K562 (cell line): ENCODE data around the gene CEBPB. TPM values are rescaled to one million over a fixed set of nuclear protein-coding genes. Genes with fewer than 3 reads are reported as not detected.

Experiments
- ATAC-seq: fragments of 200-7000 bp; cut with Tn5 transposase; 3 replicates; pipeline ENCODE4 v1.9.1; 2020; ENCODE audit warnings: moderate library complexity
- BruUV-seq: library from RNA; stranded (reverse); fragments of 400-500 nt; replicated peaks from 2 replicates; lab custom pipeline; 2021; lab: Mats Ljungman, UMichigan
- CTCF ChIA-PET: fragments of 300-600 bp; formaldehyde crosslinking; extraction: SDS; loops from one replicate; lab custom pipeline; 2021; ENCODE audit warnings: low intra/inter-chr PET ratio; lab: Yijun Ruan, JAX
- POLR2A ChIA-PET: fragments of 300-600, 350-650 bp; sonication (Branson Sonifier 250); formaldehyde crosslinking; extraction: SDS; loops from one replicate; lab custom pipeline; 2021; ENCODE audit warnings: antibody characterized with exemption, inconsistent platforms; lab: Yijun Ruan, JAX
- DNase-seq, 4 experiments: peaks; one replicate each; pipeline versions ENCODE4 v3.0.0 to v3.0.0-alpha.2; 2011 to 2018; ENCODE audit warnings: low spot score in 3 of 4, mixed read lengths in 3 of 4; ENCODE audit errors: extremely low read depth in 1 of 4
- FAIRE-seq: peaks from 2 replicates; lab custom pipeline; 2011; peaks lifted over from hg19 to GRCh38; lab: Jason Lieb, UNC
- H2AFZ ChIP-seq: 2 replicates; pipeline ENCODE4 v1.6.0; 2011; ENCODE audit warnings: low read depth, low read length, control low read depth, inconsistent platforms
- H3K27ac ChIP-seq: fragments of 200-600 bp; 3 replicates; pipeline ENCODE4 v1.8.0; 2011; ENCODE audit warnings: low read depth, mild to moderate bottlenecking, control low read depth, inconsistent platforms, low read length, moderate library complexity, mixed read lengths; ENCODE audit errors: extremely low read depth
- H3K27me3 ChIP-seq, 2 experiments: fragments of 300-600 bp in 1 of 2; 2 replicates in 1 of 2; 3 replicates in 1 of 2; pipeline versions ENCODE4 v1.6.0 to v1.8.0; 2011; ENCODE audit warnings: inconsistent platforms in 2 of 2, low read length in 2 of 2, mild to moderate bottlenecking in 1 of 2, mixed read lengths in 1 of 2, moderate library complexity in 1 of 2; ENCODE audit not compliant: control insufficient read depth in 2 of 2, insufficient read depth in 2 of 2
- H3K36me3 ChIP-seq: fragments of 300-600 bp; 3 replicates; pipeline ENCODE4 v1.8.0; 2011; ENCODE audit warnings: mild to moderate bottlenecking, low read length, inconsistent platforms; ENCODE audit not compliant: control insufficient read depth, insufficient read depth
- H3K4me1 ChIP-seq, 2 experiments: fragments of 200-600 bp in 1 of 2; replicated peaks in 1 of 2; 2 replicates in 1 of 2; 3 replicates in 1 of 2; pipeline versions ENCODE4 v1.5.1 to v1.8.0; 2011; ENCODE audit warnings: inconsistent platforms in 2 of 2, low read length in 2 of 2, mild to moderate bottlenecking in 1 of 2, mixed read lengths in 1 of 2, moderate library complexity in 1 of 2; ENCODE audit not compliant: control insufficient read depth in 2 of 2, insufficient read depth in 2 of 2
- H3K4me2 ChIP-seq: 2 replicates; pipeline ENCODE4 v1.6.1; 2011; ENCODE audit warnings: low read length, control low read depth, inconsistent platforms, mixed read lengths; ENCODE audit not compliant: insufficient read depth
- H3K4me3 ChIP-seq: fragments of 200-600 bp; sonication (generic), shearing (Covaris generic); 2 replicates; pipeline ENCODE4 v1.5.1; 2016; ENCODE audit warnings: control low read depth, inconsistent platforms
- H3K79me2 ChIP-seq: fragments of 200-600 bp; 3 replicates; pipeline ENCODE4 v1.8.0; 2011; ENCODE audit warnings: low read length, inconsistent platforms; ENCODE audit not compliant: control insufficient read depth, insufficient read depth
- H3K9ac ChIP-seq, 2 experiments: 2 replicates each; pipeline versions ENCODE4 v1.6.0 to v1.6.1; 2011; ENCODE audit warnings: low read depth in 2 of 2, low read length in 2 of 2, control low read depth in 1 of 2, inconsistent platforms in 1 of 2, mild to moderate bottlenecking in 1 of 2, mixed read lengths in 1 of 2; ENCODE audit not compliant: insufficient read depth in 1 of 2
- H3K9me1 ChIP-seq: one replicate; pipeline ENCODE4 v1.6.0; 2011; ENCODE audit warnings: inconsistent platforms, mild to moderate bottlenecking, low read length, moderate library complexity; ENCODE audit not compliant: control insufficient read depth, insufficient read depth
- H3K9me3 ChIP-seq: replicated peaks from 2 replicates; pipeline ENCODE4 v1.5.1; 2011; ENCODE audit warnings: low read depth, low read length, inconsistent platforms; ENCODE audit not compliant: control insufficient read depth, insufficient read depth
- H4K20me1 ChIP-seq: replicated peaks from 2 replicates; pipeline ENCODE4 v1.6.1; 2011; ENCODE audit warnings: low read length, inconsistent platforms, mixed read lengths; ENCODE audit not compliant: control insufficient read depth, insufficient read depth
- ADNP ChIP-seq: fragments of 200-800 bp; sonication (Bioruptor generic); IDR thresholded peaks from 2 replicates; pipeline ENCODE4 v1.6.1; 2016; ENCODE audit warnings: missing genetic modification characterization, missing compliant biosample characterization
- KDM2B ChIP-seq: fragments of 250-450 bp; sonication (Bioruptor Pico); IDR thresholded peaks from 2 replicates; pipeline ENCODE4 v1.8.0; 2021; ENCODE audit warnings: mild to moderate bottlenecking, moderate library complexity
- MTA3 ChIP-seq: fragments of 450-650 bp; formaldehyde crosslinking; IDR thresholded peaks from 2 replicates; pipeline ENCODE4 v1.6.1; 2017; ENCODE audit warnings: mild to moderate bottlenecking, borderline replicate concordance
- NFRKB ChIP-seq: fragments of 450-650 bp; IDR thresholded peaks from 2 replicates; pipeline ENCODE4 v1.6.1; 2016; ENCODE audit warnings: low read depth
- PBX2 ChIP-seq, 2 experiments: IDR thresholded peaks in 1 of 2; conservative IDR thresholded peaks in 1 of 2; 2 replicates each; pipeline ENCODE4 v1.6.1; 2016; ENCODE audit warnings: low read depth in 2 of 2, mild to moderate bottlenecking in 1 of 2, missing compliant biosample characterization in 1 of 2, missing genetic modification characterization in 1 of 2, moderate library complexity in 1 of 2
- RBFOX2 ChIP-seq: fragments of 200-400 bp; formaldehyde crosslinking; IDR thresholded peaks from 2 replicates; pipeline ENCODE4 v1.6.1; 2017; ENCODE audit warnings: low read depth, mild to moderate bottlenecking, low read length, moderate library complexity
- SIN3B ChIP-seq: fragments of 450-650 bp; IDR thresholded peaks from 2 replicates; pipeline ENCODE4 v1.6.1; 2017; ENCODE audit warnings: low read depth, mild to moderate bottlenecking, moderate library complexity
- SMC3 ChIP-seq: conservative IDR thresholded peaks from 2 replicates; pipeline ENCODE4 v1.6.1; 2011; ENCODE audit warnings: low read depth, low read length, improper control_type of control experiment; ENCODE audit not compliant: insufficient read depth
- TRIM28 ChIP-seq: fragments of 450-650 bp; IDR thresholded peaks from 2 replicates; pipeline ENCODE4 v1.6.1; 2017
- ZNF124 ChIP-seq: sonication (generic); formaldehyde crosslinking; IDR thresholded peaks from 2 replicates; pipeline ENCODE4 v1.8.1; 2022; ENCODE audit warnings: missing genetic modification reagents
- ZNF449 ChIP-seq: fragments of 250-450 bp; sonication (Bioruptor Pico); IDR thresholded peaks from 2 replicates; pipeline ENCODE4 v1.8.0; 2022; ENCODE audit warnings: moderate library complexity, mild to moderate bottlenecking, inconsistent platforms
- ZNF512 ChIP-seq: IDR thresholded peaks from 2 replicates; pipeline ENCODE4 v1.6.1; 2016; ENCODE audit warnings: missing genetic modification characterization, missing compliant biosample characterization
- ZNF707 ChIP-seq: fragments of 250-450 bp; sonication (Bioruptor Pico); conservative IDR thresholded peaks from 2 replicates; pipeline ENCODE4 v1.8.0; 2022; ENCODE audit warnings: inconsistent platforms, mild to moderate bottlenecking, moderate library complexity
- WGBS: fragments of 100-300 bp; shearing (Covaris generic); methylation state at CpG from one replicate; pipeline ENCODE4 v1.1.6; 2016; ENCODE audit warnings: low coverage, mixed read lengths; ENCODE audit not compliant: insufficient coverage; ENCODE audit errors: missing lambda C conversion rate; 5-methylcytosine and 5-hydroxymethylcytosine counted together
- in situ Hi-C: fragments of 300-500 bp; cut with MboI; formaldehyde crosslinking; loops from 4 replicates; pipeline ENCODE4 v1.15.0; 2018; ENCODE audit warnings: inconsistent platforms, mixed read lengths
- intact Hi-C: fragments of 100-400 bp; cut with micrococcal nuclease; formaldehyde crosslinking; loops from 2 replicates; pipeline ENCODE4 v1.14.2; 2022
- polyA plus RNA-seq, 8 experiments: library from polyadenylated mRNA; depleted of rRNA in 4 of 8; stranded (reverse) in 5 of 8; unstranded in 3 of 8; fragments of >200 nt; fragmentation: Nextera tagmentation in 2 of 8; fragmentation: Illumina TruSeq in 1 of 8; extraction: Ambion mirVana in 2 of 8; extraction: Trizol in 1 of 8; gene quantifications; 2 replicates each; pipeline versions ENCODE4 v1.2.1 to v1.2.3, GENCODE V29; 2011 to 2014; ENCODE audit warnings: inconsistent platforms in 1 of 8, missing spikeins in 1 of 8
- total RNA-seq, 7 experiments: library from RNA; depleted of rRNA in 6 of 7; stranded (reverse); fragments of >200 nt in 6 of 7; fragmentation: Illumina TruSeq in 2 of 7; extraction: Trizol in 2 of 7; gene quantifications; 2 replicates each; pipeline versions ENCODE4 v1.2.1 to v1.2.3, GENCODE V29; 2011 to 2021; ENCODE audit warnings: low replicate concordance in 1 of 7
- TF ChIP-seq, protein P1 (sequence below): sonication (generic); formaldehyde crosslinking; IDR thresholded peaks from 2 replicates; pipeline ENCODE4 v1.8.0; 2022; ENCODE audit warnings: mild to moderate bottlenecking, missing genetic modification reagents

CEBPB gene
- total and polyA plus RNA-seq, 9 of the 15 experiments (the other 6 are each of a cell fraction or from before 2014, with no cell fraction given), result 1.2 to 72.6 (median 7.8) TPM

DNA sequence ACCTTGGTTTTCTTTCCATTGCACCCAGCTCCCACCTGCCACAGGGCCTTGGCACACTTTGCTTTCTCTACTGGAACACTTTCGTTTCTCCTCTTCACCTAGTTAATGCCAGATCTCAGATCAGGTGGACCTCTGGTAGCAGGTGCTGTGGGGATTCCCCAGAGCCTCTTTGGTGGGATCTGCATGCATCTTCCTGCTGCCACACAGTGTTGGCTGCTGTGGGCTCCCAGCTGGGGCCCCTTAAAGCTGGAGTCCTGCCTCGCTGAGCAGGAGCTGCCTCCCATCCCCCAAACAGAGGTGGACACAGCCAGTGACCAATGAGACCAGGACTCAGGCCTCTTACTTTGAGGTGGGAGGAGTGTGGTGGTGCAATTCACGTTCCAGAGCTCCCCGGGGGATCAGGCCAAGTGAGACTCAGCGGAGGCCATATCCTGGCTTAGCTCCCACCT is 28.4 kb downstream of the CEBPB start:
- Histone ChIP-seq H3K4me3 (no peak overlapping the region), H4K20me1 (no peaks in the 10 kb centered on the region), H3K9me1 (no peaks in the 10 kb centered on the region), H3K4me1 (peaks cover 0 to 12% of the 10 kb centered on the region in 2 experiments; a peak in 2 of 5 replicates), H3K9me3 (no peaks in the 10 kb centered on the region), H3K27me3 (peaks cover 3 to 17% of the 10 kb centered on the region in 2 experiments; a peak in 4 of 5 replicates), H3K79me2 (no peaks in the 10 kb centered on the region), H3K4me2 (no peak overlapping the region), H3K36me3 (no peaks in the 10 kb centered on the region), H3K27ac (no peak overlapping the region), H2AFZ (no peak overlapping the region), H3K9ac (peak overlapping the region in 1 of 2 experiments; percentile 64; a peak in 1 of 4 replicates)
- ChIA-PET CTCF (no interaction called here), POLR2A (interaction anchor here (0.6 to 1.6 kb wide), 3 partner anchors 25 to 227 kb away, joined by 3 to 7 read pairs (median 3); no protein-coding TSS in a partner anchor)
- DNase-seq (peak in 2 of 4 experiments; percentile 26 to 33), ATAC-seq (no peak), FAIRE-seq (no peak)
- WGBS, result 9% methylated on average over 5 of the region's 5 CpGs
- in situ Hi-C loops, result no loop called here
- intact Hi-C loops, result no loop called here
- no TSS peak for BruUV-seq
- TF ChIP-seq ZNF707, result no peak
- TF ChIP-seq TRIM28, result no peak
- no peak for TF ChIP-seq ZNF449 (CRISPR knock-in tag)
- TF ChIP-seq RBFOX2, result no peak
- TF ChIP-seq MTA3, result no peak
- no peak for TF ChIP-seq NFRKB
- no peak for TF ChIP-seq ZNF512 (tag)
- TF ChIP-seq, protein P1, sequence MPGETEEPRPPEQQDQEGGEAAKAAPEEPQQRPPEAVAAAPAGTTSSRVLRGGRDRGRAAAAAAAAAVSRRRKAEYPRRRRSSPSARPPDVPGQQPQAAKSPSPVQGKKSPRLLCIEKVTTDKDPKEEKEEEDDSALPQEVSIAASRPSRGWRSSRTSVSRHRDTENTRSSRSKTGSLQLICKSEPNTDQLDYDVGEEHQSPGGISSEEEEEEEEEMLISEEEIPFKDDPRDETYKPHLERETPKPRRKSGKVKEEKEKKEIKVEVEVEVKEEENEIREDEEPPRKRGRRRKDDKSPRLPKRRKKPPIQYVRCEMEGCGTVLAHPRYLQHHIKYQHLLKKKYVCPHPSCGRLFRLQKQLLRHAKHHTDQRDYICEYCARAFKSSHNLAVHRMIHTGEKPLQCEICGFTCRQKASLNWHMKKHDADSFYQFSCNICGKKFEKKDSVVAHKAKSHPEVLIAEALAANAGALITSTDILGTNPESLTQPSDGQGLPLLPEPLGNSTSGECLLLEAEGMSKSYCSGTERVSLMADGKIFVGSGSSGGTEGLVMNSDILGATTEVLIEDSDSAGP (CRISPR knock-in tag), result no peak
- no peak for TF ChIP-seq SMC3
- TF ChIP-seq SIN3B, result no peak
- TF ChIP-seq PBX2 (CRISPR knock-in tag; IDR thresholded peaks at IDR 0.05; ENCODE audit: low read depth), result no peak
- no peak for TF ChIP-seq PBX2 (tag; conservative IDR thresholded peaks at IDR 0.05; ENCODE audit: low read depth)
- no peak for TF ChIP-seq ADNP (tag)
- TF ChIP-seq ZNF124, result no peak
- TF ChIP-seq KDM2B (CRISPR knock-in tag), result no peak
